H9 (cell line): ENCODE data around the gene SUOX. TPM values are rescaled to one million over a fixed set of nuclear protein-coding genes. Genes with fewer than 3 reads are reported as not detected.

ENCODE experiments used
- DNase-seq: peaks from one replicate; pipeline ENCODE4 v3.0.0-alpha.2; 2017
- H2AFZ ChIP-seq: one replicate; pipeline ENCODE4 v1.6.1; 2013; ENCODE audit warnings: mild to moderate bottlenecking, low read length, control low read depth, moderate library complexity
- H2AK5ac ChIP-seq: 2 replicates; pipeline ENCODE4 v1.6.1; 2013; ENCODE audit warnings: low read length, control low read depth, mixed read lengths; ENCODE audit not compliant: insufficient read length
- H2BK120ac ChIP-seq: one replicate; pipeline ENCODE4 v1.6.1; 2013; ENCODE audit warnings: low read depth, mild to moderate bottlenecking, low read length, control low read depth, inconsistent platforms; ENCODE audit not compliant: poor library complexity, severe bottlenecking
- H2BK12ac ChIP-seq: 2 replicates; pipeline ENCODE4 v1.6.1; 2013; ENCODE audit warnings: low read length, control low read depth, mixed read lengths, low read depth; ENCODE audit not compliant: insufficient read length
- H2BK15ac ChIP-seq: 2 replicates; pipeline ENCODE4 v1.6.1; 2013; ENCODE audit warnings: low read depth, low read length, control low read depth
- H2BK20ac ChIP-seq: one replicate; pipeline ENCODE4 v1.6.1; 2013; ENCODE audit warnings: low read depth, mild to moderate bottlenecking, low read length, control low read depth, inconsistent platforms; ENCODE audit not compliant: poor library complexity, severe bottlenecking
- H2BK5ac ChIP-seq: 2 replicates; pipeline ENCODE4 v1.6.1; 2013; ENCODE audit warnings: low read length, control low read depth, mixed read lengths; ENCODE audit not compliant: insufficient read length
- H3K14ac ChIP-seq: 2 replicates; pipeline ENCODE4 v1.6.1; 2013; ENCODE audit warnings: low read length, control low read depth; ENCODE audit not compliant: insufficient read depth
- H3K18ac ChIP-seq: 2 replicates; pipeline ENCODE4 v1.6.1; 2013; ENCODE audit warnings: low read depth, mild to moderate bottlenecking, mixed read lengths, low read length, control low read depth; ENCODE audit not compliant: insufficient read length
- H3K23ac ChIP-seq: 2 replicates; pipeline ENCODE4 v1.6.1; 2013; ENCODE audit warnings: low read length, control low read depth, mixed read lengths, low read depth; ENCODE audit not compliant: insufficient read length
- H3K23me2 ChIP-seq: 2 replicates; pipeline ENCODE4 v1.6.1; 2013; ENCODE audit warnings: low read depth, mild to moderate bottlenecking, mixed read lengths, low read length, control low read depth; ENCODE audit not compliant: insufficient read length, poor library complexity, severe bottlenecking
- H3K27ac ChIP-seq: 2 replicates; pipeline ENCODE4 v1.5.1; 2013; ENCODE audit warnings: low read length, control low read depth, mixed read lengths, low read depth; ENCODE audit not compliant: insufficient read length
- H3K27me3 ChIP-seq: 2 replicates; pipeline ENCODE4 v1.6.1; 2013; ENCODE audit warnings: low read length, control low read depth, inconsistent platforms; ENCODE audit not compliant: insufficient read depth
- H3K4ac ChIP-seq: 2 replicates; pipeline ENCODE4 v1.6.1; 2013; ENCODE audit warnings: low read depth, mild to moderate bottlenecking, control low read depth, inconsistent platforms, low read length, moderate library complexity
- H3K4me1 ChIP-seq: 2 replicates; pipeline ENCODE4 v1.6.1; 2013; ENCODE audit warnings: low read length, control low read depth, inconsistent platforms; ENCODE audit not compliant: insufficient read depth
- H3K4me2 ChIP-seq: 2 replicates; pipeline ENCODE4 v1.6.1; 2013; ENCODE audit warnings: low read length, control low read depth, mixed read lengths; ENCODE audit not compliant: insufficient read length, insufficient read depth
- H3K56ac ChIP-seq: 2 replicates; pipeline ENCODE4 v1.6.1; 2013; ENCODE audit warnings: low read depth, mild to moderate bottlenecking, mixed read lengths, low read length, control low read depth; ENCODE audit not compliant: insufficient read length
- H3K79me1 ChIP-seq: 2 replicates; pipeline ENCODE4 v1.6.1; 2013; ENCODE audit warnings: low read depth, mild to moderate bottlenecking, moderate library complexity, low read length, control low read depth, inconsistent platforms; ENCODE audit not compliant: insufficient read depth, poor library complexity, severe bottlenecking
- H3K79me2 ChIP-seq: 2 replicates; pipeline ENCODE4 v1.6.1; 2013; ENCODE audit warnings: low read length, control low read depth, inconsistent platforms; ENCODE audit not compliant: insufficient read depth
- H3K9ac ChIP-seq: 2 replicates; pipeline ENCODE4 v1.6.1; 2013; ENCODE audit warnings: low read length, control low read depth, mixed read lengths; ENCODE audit not compliant: insufficient read length; ENCODE audit errors: extremely low read depth
- H3K9me3 ChIP-seq: one replicate; pipeline ENCODE4 v1.6.1; 2013; ENCODE audit warnings: low read depth, low read length, inconsistent platforms; ENCODE audit not compliant: control insufficient read depth
- H3T11ph ChIP-seq: one replicate; pipeline ENCODE4 v1.6.1; 2013; ENCODE audit warnings: mild to moderate bottlenecking, low read length, control low read depth, inconsistent platforms
- H4K20me1 ChIP-seq: one replicate; pipeline ENCODE4 v1.6.1; 2013; ENCODE audit not compliant: control insufficient read depth, insufficient read length, insufficient read depth
- H4K5ac ChIP-seq: 2 replicates; pipeline ENCODE4 v1.6.1; 2013; ENCODE audit warnings: low read depth, mild to moderate bottlenecking, mixed read lengths, low read length, control low read depth; ENCODE audit not compliant: insufficient read length
- H4K8ac ChIP-seq: replicated peaks from 2 replicates; pipeline ENCODE4 v1.6.1; 2013; ENCODE audit warnings: low read length, control low read depth, mixed read lengths, low read depth; ENCODE audit not compliant: insufficient read length
- H4K91ac ChIP-seq: 2 replicates; pipeline ENCODE4 v1.6.1; 2013; ENCODE audit warnings: low read depth, mild to moderate bottlenecking, moderate library complexity, mixed read lengths, low read length, control low read depth; ENCODE audit not compliant: insufficient read length
- H3K27ac Mint-ChIP-seq, 3 experiments: 2 replicates in 2 of 3; 3 replicates in 1 of 3; pipeline ENCODE4 v1.8.0; 2020 to 2021; ENCODE audit warnings: mixed read lengths in 3 of 3, mild to moderate bottlenecking in 1 of 3, moderate library complexity in 1 of 3
- H3K27me3 Mint-ChIP-seq: 2 replicates; pipeline ENCODE4 v1.8.0; 2021; ENCODE audit warnings: low read depth, mild to moderate bottlenecking, moderate library complexity, mixed read lengths
- H3K36me3 Mint-ChIP-seq, 3 experiments: 2 replicates in 2 of 3; 3 replicates in 1 of 3; pipeline ENCODE4 v1.8.0; 2020 to 2021; ENCODE audit warnings: low read depth in 3 of 3, mixed read lengths in 3 of 3; ENCODE audit not compliant: insufficient read depth in 1 of 3
- H3K4me1 Mint-ChIP-seq, 2 experiments: 2 replicates each; pipeline ENCODE4 v1.8.0; 2020; ENCODE audit warnings: mixed read lengths in 2 of 2
- H3K4me3 Mint-ChIP-seq, 2 experiments: 2 replicates in 1 of 2; 3 replicates in 1 of 2; pipeline ENCODE4 v1.8.0; 2020 to 2021; ENCODE audit warnings: mild to moderate bottlenecking in 2 of 2, mixed read lengths in 2 of 2, moderate library complexity in 1 of 2
- H3K9me3 Mint-ChIP-seq, 2 experiments: 2 replicates in 1 of 2; 3 replicates in 1 of 2; pipeline ENCODE4 v1.8.0; 2020; ENCODE audit warnings: mild to moderate bottlenecking in 2 of 2, mixed read lengths in 2 of 2, moderate library complexity in 1 of 2
- CTCF ChIP-seq: fragments of 200-600 bp; sonication (generic); conservative IDR thresholded peaks from 3 replicates; pipeline ENCODE4 v1.8.0; 2021; ENCODE audit warnings: antibody characterized with exemption, mild to moderate bottlenecking
- WGBS: extraction: QIAGEN DNeasy Blood & Tissue Kit; methylation state at CpG from one replicate; pipeline ENCODE4 v1.1.7; 2013; ENCODE audit warnings: missing lambda C conversion rate, low lambda C conversion rate, mixed read lengths; ENCODE audit not compliant: insufficient read length; ENCODE audit errors: extremely low coverage; 5-methylcytosine and 5-hydroxymethylcytosine counted together
- total RNA-seq: library from RNA; stranded (reverse); gene quantifications from 2 replicates; pipeline ENCODE4 v1.2.1, GENCODE V29; 2021

Gene SUOX
- total RNA-seq, 1 experiment from 2014 or later = 21.0 TPM

DNA sequence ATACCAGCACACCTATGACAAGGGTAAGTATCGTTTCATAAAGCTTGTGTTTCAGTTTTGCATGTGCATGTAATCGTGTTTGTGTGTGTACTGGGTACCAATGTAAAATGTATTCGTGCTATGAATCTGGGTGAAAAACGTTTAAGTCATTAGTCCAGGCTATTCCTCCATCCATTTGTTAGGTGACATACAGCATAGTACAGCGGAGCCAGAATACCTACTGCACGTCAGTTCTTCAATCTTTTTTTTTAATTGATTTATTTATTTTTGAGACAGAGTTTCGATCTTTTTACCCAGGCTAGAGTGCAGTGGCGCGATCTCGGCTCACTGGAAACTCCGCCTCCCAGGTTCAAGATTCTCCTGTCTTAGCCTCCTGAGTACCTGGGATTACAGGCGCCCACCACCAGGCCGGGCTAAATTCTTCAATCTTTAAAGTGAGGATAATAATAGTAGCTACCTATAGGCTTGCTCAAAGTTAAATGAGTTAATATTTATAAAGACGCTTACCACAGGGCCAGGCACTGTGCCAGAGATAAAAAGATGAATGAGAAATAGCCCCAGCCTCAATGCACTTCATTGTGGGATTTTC lies 44.0 kb downstream of the SUOX start:
- Mint-ChIP-seq H3K4me3 (peak overlapping the region; percentile 98), H3K27ac (peak overlapping the region; percentile 94 to 99 (median 96)), H3K36me3 (peaks cover 23 to 43% (median 38%) of the 10 kb centered on the region in 3 experiments)

More for the DNA sequence above, 44.0 kb downstream of the SUOX start:
- Mint-ChIP-seq H3K4me1 (peaks cover 22 to 28% of the 10 kb centered on the region in 2 experiments), H3K9me3 (peaks cover 0 to 3% of the 10 kb centered on the region in 2 experiments; a peak in 1 of 5 replicates), H3K27me3 (no peaks in the 10 kb centered on the region)
- peak overlapping the region; percentile 48 for H3K27ac ChIP-seq
- H2BK12ac ChIP-seq = no peak overlapping the region
- no CpG with 5 or more reads among the region's 14 CpGs for WGBS
- H3K23ac ChIP-seq = no peak overlapping the region
- no peaks in the 10 kb centered on the region for H3K27me3 ChIP-seq
- no peak overlapping the region for H3K56ac ChIP-seq
- no peak overlapping the region for H2BK5ac ChIP-seq
- no peak overlapping the region for H2BK120ac ChIP-seq
- DNase-seq = peak; percentile 68
- H2BK20ac ChIP-seq = no peak overlapping the region
- peaks cover 3% of the 10 kb centered on the region for H4K20me1 ChIP-seq
- peaks cover 11% of the 10 kb centered on the region; the same call in 1 of the 2 replicates for H3K79me2 ChIP-seq
- H3K14ac ChIP-seq = no peak overlapping the region
- no peaks in the 10 kb centered on the region for H3K79me1 ChIP-seq
- H3K4me2 ChIP-seq = peak overlapping the region; percentile 66
- no peak overlapping the region for H3K18ac ChIP-seq
- no peak overlapping the region for H4K5ac ChIP-seq
- no peaks in the 10 kb centered on the region for H3K9me3 ChIP-seq
- no peak for TF ChIP-seq CTCF
- no peak overlapping the region for H4K91ac ChIP-seq
- no peaks in the 10 kb centered on the region for H3K23me2 ChIP-seq
- H2AK5ac ChIP-seq = no peak overlapping the region
- no peak overlapping the region for H4K8ac ChIP-seq
- H3K4ac ChIP-seq = no peak overlapping the region
- H3K9ac ChIP-seq = peak overlapping the region; percentile 67
- H3T11ph ChIP-seq = no peak overlapping the region
- no peak overlapping the region for H2BK15ac ChIP-seq
- no peak overlapping the region for H2AFZ ChIP-seq
- no peaks in the 10 kb centered on the region; the same call in 1 of the 2 replicates for H3K4me1 ChIP-seq
